Subcutaneous adipose tissue (tissue), 4 donors: ENCODE results near the gene SPIN1. TPM values are rescaled to one million over a fixed set of nuclear protein-coding genes. Genes with fewer than 3 reads are reported as not detected.

Source experiments
- CTCF ChIP-seq: fragments of 450-650 bp; IDR thresholded peaks from one replicate; pipeline ENCODE4 v1.5.1; 2016; ENCODE audit warnings: low read depth, mild to moderate bottlenecking, control low read depth, antibody characterized with exemption, moderate library complexity
- total RNA-seq, 4 donors: library from RNA; depleted of rRNA; stranded (reverse); fragments of >200 nt; gene quantifications; one replicate each; pipeline ENCODE4 v1.1.0, GENCODE V29; 2016

Gene SPIN1
- total RNA-seq, 4 donors from 2014 or later, result 55.5 to 67.1 (median 60.4) TPM

- no peak for TF ChIP-seq CTCF
Measured at GRCh38 chr9:88503081-88503844, 115.0 kb downstream of the SPIN1 start.

- no peak for TF ChIP-seq CTCF
Measured at GRCh38 chr9:88503845-88504764, 115.9 kb downstream of the SPIN1 start.

GRCh38 chr9:88508326-88508725, 120.1 kb downstream of the SPIN1 start:
- no peak for TF ChIP-seq CTCF

- no peak for TF ChIP-seq CTCF
Measured at GRCh38 chr9:88511906-88512305, 123.7 kb downstream of the SPIN1 start.

- TF ChIP-seq CTCF, result no peak
Measured at GRCh38 chr9:88514247-88514646, 126.0 kb downstream of the SPIN1 start.

GRCh38 chr9:88521308-88521707, 133.1 kb downstream of the SPIN1 start:
- TF ChIP-seq CTCF, result no peak

GRCh38 chr9:88522360-88522759, 134.1 kb downstream of the SPIN1 start:
- no peak for TF ChIP-seq CTCF
